GM12864 (cell line): ENCODE data around the gene MANBA.

Source experiments
- DNase-seq: peaks from one replicate; pipeline ENCODE4 v3.0.0-alpha.2; 2011; ENCODE audit warnings: low read depth
- H3K4me3 ChIP-seq: 2 replicates; pipeline ENCODE4 v1.5.1; 2011; ENCODE audit warnings: mild to moderate bottlenecking, low read depth, low read length, control low read depth
- TF ChIP-seq, protein P1 (sequence below): IDR thresholded peaks from 2 replicates; pipeline ENCODE4 v1.5.1; 2011; ENCODE audit warnings: low read depth, mild to moderate bottlenecking, moderate library complexity, low read length, control low read depth, inconsistent platforms; ENCODE audit errors: missing control alignments

Gene MANBA

DNA sequence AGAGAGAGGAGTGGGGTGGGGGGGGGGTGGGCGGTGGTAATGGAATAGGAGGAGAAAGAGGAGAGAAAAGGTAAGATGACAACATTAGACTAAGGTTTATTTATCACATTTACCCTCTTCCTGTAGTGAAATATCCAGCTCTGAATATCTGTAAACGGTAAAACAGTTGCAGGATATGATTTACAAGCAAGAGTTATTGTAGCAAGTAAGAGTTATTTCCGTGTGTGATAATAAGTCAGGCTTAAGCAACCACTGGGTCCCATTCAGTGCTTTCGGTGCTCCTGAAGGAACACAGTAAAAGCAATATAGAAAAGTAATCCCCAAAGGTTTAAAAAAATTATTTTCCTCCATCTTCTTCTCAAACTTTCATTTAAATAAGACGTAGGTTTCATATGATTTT, 103.6 kb downstream of the MANBA start:
- no peak for DNase-seq
- no peak overlapping the region for H3K4me3 ChIP-seq
- TF ChIP-seq, protein P1, sequence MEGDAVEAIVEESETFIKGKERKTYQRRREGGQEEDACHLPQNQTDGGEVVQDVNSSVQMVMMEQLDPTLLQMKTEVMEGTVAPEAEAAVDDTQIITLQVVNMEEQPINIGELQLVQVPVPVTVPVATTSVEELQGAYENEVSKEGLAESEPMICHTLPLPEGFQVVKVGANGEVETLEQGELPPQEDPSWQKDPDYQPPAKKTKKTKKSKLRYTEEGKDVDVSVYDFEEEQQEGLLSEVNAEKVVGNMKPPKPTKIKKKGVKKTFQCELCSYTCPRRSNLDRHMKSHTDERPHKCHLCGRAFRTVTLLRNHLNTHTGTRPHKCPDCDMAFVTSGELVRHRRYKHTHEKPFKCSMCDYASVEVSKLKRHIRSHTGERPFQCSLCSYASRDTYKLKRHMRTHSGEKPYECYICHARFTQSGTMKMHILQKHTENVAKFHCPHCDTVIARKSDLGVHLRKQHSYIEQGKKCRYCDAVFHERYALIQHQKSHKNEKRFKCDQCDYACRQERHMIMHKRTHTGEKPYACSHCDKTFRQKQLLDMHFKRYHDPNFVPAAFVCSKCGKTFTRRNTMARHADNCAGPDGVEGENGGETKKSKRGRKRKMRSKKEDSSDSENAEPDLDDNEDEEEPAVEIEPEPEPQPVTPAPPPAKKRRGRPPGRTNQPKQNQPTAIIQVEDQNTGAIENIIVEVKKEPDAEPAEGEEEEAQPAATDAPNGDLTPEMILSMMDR, result no peak

DNA sequence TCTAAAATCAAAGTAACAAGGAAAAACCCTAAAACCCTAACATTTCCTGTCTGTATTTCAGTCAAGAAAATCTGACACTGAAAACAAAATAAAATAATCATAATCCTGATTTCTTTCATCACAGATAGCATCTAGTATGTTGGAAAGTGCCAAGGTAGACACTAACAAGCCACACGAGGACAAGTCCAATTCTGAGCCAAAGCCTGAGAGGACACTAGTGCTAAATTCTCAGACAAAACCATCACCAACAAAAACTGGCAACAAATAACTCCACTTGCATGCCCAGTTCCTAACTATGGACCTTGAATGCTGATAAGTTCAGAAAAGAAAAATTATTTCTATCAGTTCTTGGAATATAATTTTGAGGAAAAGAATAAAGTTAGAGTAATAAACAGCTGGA, 113.7 kb downstream of the MANBA start:
- DNase-seq, result no peak
- H3K4me3 ChIP-seq, result no peak overlapping the region
- TF ChIP-seq, protein P1, result no peak

DNA sequence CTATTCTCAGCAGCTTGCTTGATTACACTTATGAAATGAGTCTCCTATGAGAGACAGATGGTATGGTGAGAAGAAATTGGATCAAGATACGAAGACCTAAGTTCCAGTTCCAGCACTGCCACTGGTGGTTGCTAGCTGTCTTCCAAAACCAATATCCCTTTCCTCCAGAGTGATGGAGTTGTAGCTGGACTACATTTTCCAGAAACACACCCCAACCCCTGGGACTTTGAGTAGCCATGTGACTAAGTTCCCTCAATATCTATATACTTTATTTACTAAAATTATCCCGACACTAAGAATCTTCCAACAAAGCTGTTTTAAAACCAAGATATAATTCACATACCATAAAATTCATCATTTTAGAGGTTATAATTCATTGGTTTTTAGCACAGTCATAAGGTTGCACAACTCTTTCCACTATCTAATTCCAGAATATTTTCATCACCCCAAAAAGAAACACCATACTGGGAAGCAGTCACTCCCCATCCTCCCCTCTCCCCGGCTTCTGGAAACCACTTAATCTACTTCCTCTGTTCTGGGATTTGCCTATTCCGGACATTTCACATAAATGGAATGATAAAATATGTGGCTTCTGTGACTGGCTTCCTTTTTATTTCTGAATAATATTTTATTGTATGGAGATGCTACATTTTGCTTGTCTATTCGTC, 118.0 kb downstream of the MANBA start:
- no peak overlapping the region for H3K4me3 ChIP-seq
- TF ChIP-seq, protein P1, result no peak
- no peak for DNase-seq

DNA sequence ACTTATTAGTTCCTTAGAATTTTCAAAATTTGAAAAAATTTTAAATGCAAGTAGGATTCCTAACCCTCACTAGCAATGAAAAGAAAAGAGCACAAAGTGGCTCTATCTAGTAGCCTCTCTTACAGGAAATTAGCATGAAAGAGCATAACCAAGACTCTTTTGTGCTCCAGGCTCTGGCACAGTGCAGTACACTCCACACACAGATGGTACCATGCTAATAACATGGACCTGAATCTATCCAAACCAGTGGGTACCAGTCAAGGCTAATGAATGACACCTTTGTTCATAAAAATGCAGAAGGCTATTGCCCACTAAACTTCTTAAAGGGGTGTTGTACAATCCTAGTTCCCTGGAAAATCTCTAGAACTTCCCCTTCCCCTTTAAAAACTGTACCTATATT, 119.0 kb downstream of the MANBA start:
- no peak overlapping the region for H3K4me3 ChIP-seq
- TF ChIP-seq, protein P1, result no peak

DNA sequence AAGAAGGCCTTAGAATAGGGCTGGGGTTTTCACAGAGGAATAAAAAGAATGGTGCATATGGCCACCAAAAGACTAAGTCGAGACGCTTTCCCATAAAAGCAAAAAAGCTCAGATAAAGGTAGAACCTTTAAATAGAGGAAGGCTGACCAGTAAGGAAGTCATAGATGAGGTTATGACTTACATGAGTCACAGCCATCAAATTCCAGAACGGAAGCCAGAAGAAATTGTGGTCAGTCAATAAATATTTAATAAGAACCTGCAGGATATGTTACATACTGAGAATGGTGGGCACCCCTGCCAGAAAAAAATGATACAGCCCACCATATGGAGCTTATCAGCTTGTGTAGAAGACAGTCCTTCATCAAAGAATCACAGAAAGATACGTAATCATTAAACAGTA, 120.1 kb downstream of the MANBA start:
- no peak for DNase-seq

More for the DNA sequence above, 119.0 kb downstream of the MANBA start:
- no peak for DNase-seq

DNA sequence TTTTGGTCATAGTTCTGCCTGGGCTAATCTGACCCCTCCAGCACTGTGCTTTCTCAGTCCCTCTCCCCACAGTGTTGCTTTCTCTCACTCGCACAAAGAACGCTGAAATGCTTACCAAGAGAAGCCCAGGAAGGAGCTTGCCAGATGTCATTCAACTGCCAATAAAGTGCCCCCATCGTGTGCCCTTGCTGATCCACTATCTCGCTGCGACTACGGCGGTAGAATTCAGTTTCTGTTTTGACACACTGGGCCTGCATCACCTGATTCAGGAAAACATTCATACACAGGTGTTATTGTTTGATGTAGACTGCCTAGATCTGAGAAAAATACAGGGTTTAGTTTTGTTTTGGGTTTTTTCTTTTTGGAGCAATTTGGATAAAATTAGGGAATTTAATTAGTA, 121.2 kb downstream of the MANBA start:
- no peak for DNase-seq
- H3K4me3 ChIP-seq, result no peak overlapping the region
- TF ChIP-seq, protein P1, result no peak

More for the DNA sequence above, 120.1 kb downstream of the MANBA start:
- no peak overlapping the region for H3K4me3 ChIP-seq
- TF ChIP-seq, protein P1, result no peak

DNA sequence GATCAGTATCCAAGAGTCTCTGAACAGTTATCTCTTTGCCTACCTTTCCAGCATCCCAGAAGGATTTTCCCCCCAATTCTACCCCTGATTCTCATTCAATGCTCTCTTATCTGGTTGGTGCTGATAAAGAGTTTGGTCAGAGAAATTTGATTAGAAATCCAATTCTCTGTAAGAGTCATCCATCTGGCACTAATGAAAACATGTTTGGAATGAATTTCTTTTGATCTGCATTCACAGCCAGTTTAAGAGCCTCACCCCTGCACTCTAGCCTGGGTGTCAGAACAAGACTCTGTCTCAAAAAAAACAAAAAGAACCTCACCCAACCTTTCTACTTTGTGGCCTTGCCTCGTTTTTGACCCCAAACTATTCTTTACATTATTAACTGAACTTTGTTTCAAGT, 122.1 kb downstream of the MANBA start:
- TF ChIP-seq, protein P1, result no peak
- DNase-seq, result no peak
- H3K4me3 ChIP-seq, result no peak overlapping the region
